Stomach (tissue), 4 donors: ENCODE measurements around the gene PGAP6.

Experiments used
- CTCF ChIP-seq, 7 experiments: fragments of 450-650 bp in 4 of 7; fragments of 200-600 bp in 3 of 7; sonication (generic) in 3 of 7; IDR thresholded peaks; one replicate each; pipeline ENCODE4 v1.5.1; 2016 to 2019; ENCODE audit warnings: antibody characterized with exemption in 7 of 7, control low read depth in 2 of 7, mild to moderate bottlenecking in 1 of 7
- POLR2AphosphoS5 ChIP-seq, 3 donors: sonication (generic); formaldehyde crosslinking; IDR thresholded peaks; one replicate each; pipeline ENCODE4 v1.6.1; 2016; ENCODE audit warnings: antibody characterized with exemption in 3 of 3

GRCh38 chr16:392450-393030 lies 10.8 kb upstream of the PGAP6 start:
- TF ChIP-seq CTCF (IDR thresholded peaks at IDR 0.05), result no peak
- TF ChIP-seq POLR2AphosphoS5 (IDR thresholded peaks at IDR 0.05), result no peak
